ENCODE measurements around the gene PROC. TPM values are rescaled to one million over a fixed set of nuclear protein-coding genes. Genes with fewer than 3 reads are reported as not detected.

PROC gene
- total RNA-seq, 1 experiment from 2014 or later, result not detected

DNA sequence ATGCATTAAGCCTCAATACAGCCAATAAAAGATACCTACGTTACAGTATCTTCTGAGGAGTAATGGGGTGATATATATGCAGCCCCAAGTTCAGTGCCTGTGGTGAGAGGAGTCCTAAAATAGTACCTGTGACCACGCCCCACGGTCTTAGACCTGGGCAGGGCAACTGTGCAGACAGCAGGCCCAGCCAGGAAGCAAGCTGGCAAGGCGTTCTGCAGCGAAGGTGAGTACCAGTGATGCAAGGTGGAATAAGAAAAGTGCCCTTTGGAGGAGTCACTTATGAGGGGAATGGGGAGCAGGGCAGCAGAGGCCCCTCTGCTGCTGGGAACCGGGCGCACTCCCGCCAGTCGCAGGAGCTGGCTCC, 17.7 kb upstream of the PROC start:
- no peaks in the 10 kb centered on the region for H3K9me2 ChIP-seq (ENCODE audit: insufficient read depth)
- no TSS peak for BruUV-seq (replicated peaks)
- ATAC-seq (no peak), DNase-seq (ENCODE audit: low read depth, low spot score) (no peak)
- no peaks in the 10 kb centered on the region for H3K9me3 ChIP-seq (ENCODE audit: control insufficient read depth in 1 of 2, insufficient read depth in 1 of 2, low read depth in 1 of 2, low read length in 2 of 2)
- H3K79me2 ChIP-seq (ENCODE audit: insufficient read depth, low read length), result no peaks in the 10 kb centered on the region
- H3K4me3 ChIP-seq (replicated peaks in 1 of 2; ENCODE audit: low read depth in 1 of 2, low read length in 2 of 2), result no peak overlapping the region
- CTCF ChIA-PET, result interaction anchor here (1.5 kb wide), 1 partner anchor 203 kb away, joined by 5 read pairs; no protein-coding TSS in a partner anchor
- H3K27me3 ChIP-seq (ENCODE audit: insufficient read depth, low read length), result peaks cover 58% of the 10 kb centered on the region
- H3K36me3 ChIP-seq (ENCODE audit: control insufficient read depth in 1 of 2, insufficient read depth in 2 of 2, low read length in 2 of 2), result no peaks in the 10 kb centered on the region
- no peak overlapping the region for H3K27ac ChIP-seq (ENCODE audit: low read depth, low read length)
- no peak overlapping the region for H3K4me2 ChIP-seq (ENCODE audit: low read length)
- TF ChIP-seq ELF1 (IDR thresholded peaks at IDR 0.05; ENCODE audit: borderline replicate concordance, low read depth) (no peak), ZNF274 (IDR thresholded peaks at IDR 0.05; ENCODE audit: low read depth, low read length) (no peak), SRF (IDR thresholded peaks at IDR 0.05; ENCODE audit: low read depth) (no peak)
- intact Hi-C loops (cut with micrococcal nuclease), result no loop called here
- POLR2A ChIA-PET, result no interaction called here
- no peak overlapping the region for H3K9ac ChIP-seq (ENCODE audit: low read length)
- RAD21 ChIA-PET (ENCODE audit: low non-redundant PET in 1 of 2, low total read pairs in 2 of 2, uncharacterized antibody in 2 of 2, unreplicated experiment in 2 of 2), result no interaction called here
- no peak overlapping the region for H2AFZ ChIP-seq (ENCODE audit: low read depth, low read length, poor library complexity, severe bottlenecking)
- peaks cover 3% of the 10 kb centered on the region; the same call in 1 of the 2 replicates for H4K20me1 ChIP-seq (ENCODE audit: insufficient read depth)
- H3K4me1 ChIP-seq (ENCODE audit: control insufficient read depth in 1 of 2, insufficient read depth in 2 of 2, low read length in 2 of 2), result peaks cover 12 to 19% of the 10 kb centered on the region in 2 experiments; a peak in 3 of 4 replicates

DNA sequence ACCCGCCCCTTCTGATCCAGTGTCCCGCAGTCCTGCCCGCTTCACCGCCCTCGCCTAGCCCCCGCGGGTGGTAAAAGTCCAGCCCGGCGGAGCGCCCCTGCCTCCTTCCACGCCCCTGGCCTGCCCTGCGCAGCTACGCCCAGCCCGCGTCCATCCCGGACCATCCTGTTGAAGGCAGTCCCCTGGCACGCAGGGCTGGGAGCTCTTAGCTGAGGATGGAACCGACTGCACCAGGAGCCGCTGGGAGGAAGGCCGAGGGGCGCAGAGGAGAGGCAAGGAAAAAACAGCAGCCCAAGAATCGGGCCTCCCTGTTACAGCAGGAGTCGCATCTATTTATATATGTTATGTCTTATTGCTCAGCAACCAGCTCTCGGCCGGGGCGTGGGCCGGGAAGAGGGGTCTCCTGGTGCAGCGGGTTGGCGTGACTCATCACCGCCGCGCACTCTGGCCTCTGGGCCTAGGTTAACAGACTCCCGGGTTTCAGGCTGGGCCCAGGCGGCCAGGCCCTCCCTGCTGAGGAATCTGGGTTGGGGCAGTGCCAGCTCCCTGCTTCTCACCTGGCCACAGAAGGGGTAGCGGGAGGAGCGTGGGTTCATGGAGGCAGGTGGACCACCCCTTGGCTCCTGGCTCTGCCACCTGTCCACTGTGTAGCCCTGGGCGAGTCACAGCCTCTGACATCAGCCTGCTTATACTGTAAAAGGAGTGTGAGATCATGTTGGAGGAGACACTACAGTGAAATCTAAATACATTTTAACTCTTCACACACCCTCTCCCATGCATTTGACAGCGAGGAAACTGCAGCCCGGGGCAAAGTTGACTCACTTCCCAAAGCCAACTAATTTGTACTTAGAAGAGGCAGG, 17.1 kb upstream of the PROC start:
- Histone ChIP-seq H3K9me3 (ENCODE audit: control insufficient read depth in 1 of 2, insufficient read depth in 1 of 2, low read depth in 1 of 2, low read length in 2 of 2) (no peaks in the 10 kb centered on the region), H3K27me3 (ENCODE audit: insufficient read depth, low read length) (peaks cover 64% of the 10 kb centered on the region), H3K4me1 (ENCODE audit: control insufficient read depth in 1 of 2, insufficient read depth in 2 of 2, low read length in 2 of 2) (peaks cover 12 to 19% of the 10 kb centered on the region in 2 experiments; a peak in 3 of 4 replicates), H4K20me1 (ENCODE audit: insufficient read depth) (peaks cover 3% of the 10 kb centered on the region; the same call in 1 of the 2 replicates), H3K4me2 (ENCODE audit: low read length) (no peak overlapping the region), H3K36me3 (ENCODE audit: control insufficient read depth in 1 of 2, insufficient read depth in 2 of 2, low read length in 2 of 2) (no peaks in the 10 kb centered on the region), H3K27ac (ENCODE audit: low read depth, low read length) (no peak overlapping the region), H2AFZ (ENCODE audit: low read depth, low read length, poor library complexity, severe bottlenecking) (no peak overlapping the region), H3K4me3 (replicated peaks in 1 of 2; ENCODE audit: low read depth in 1 of 2, low read length in 2 of 2) (no peak overlapping the region), H3K9ac (ENCODE audit: low read length) (no peak overlapping the region), H3K9me2 (ENCODE audit: insufficient read depth) (no peaks in the 10 kb centered on the region), H3K79me2 (ENCODE audit: insufficient read depth, low read length) (no peaks in the 10 kb centered on the region)
- ChIA-PET RAD21 (ENCODE audit: low non-redundant PET in 1 of 2, low total read pairs in 2 of 2, uncharacterized antibody in 2 of 2, unreplicated experiment in 2 of 2) (no interaction called here), CTCF (no interaction called here), POLR2A (no interaction called here)
- no peak for ATAC-seq
- no TSS peak for BruUV-seq (replicated peaks)
- DNase-seq (ENCODE audit: low read depth, low spot score), result no peak
- intact Hi-C loops (cut with micrococcal nuclease), result no loop called here
- TF ChIP-seq SRF (IDR thresholded peaks at IDR 0.05; ENCODE audit: low read depth) (no peak), EGR1 (IDR thresholded peaks at IDR 0.05; ENCODE audit: low read depth) (no peak), JUND (IDR thresholded peaks at IDR 0.05) (no peak), ZFX (IDR thresholded peaks at IDR 0.05) (no peak), ELF1 (IDR thresholded peaks at IDR 0.05; ENCODE audit: borderline replicate concordance, low read depth) (no peak), POLR2AphosphoS5 (IDR thresholded peaks at IDR 0.05; ENCODE audit: low read depth, low read length) (no peak), SP1 (IDR thresholded peaks at IDR 0.05; ENCODE audit: low read depth) (no peak), TCF7L2 (IDR thresholded peaks at IDR 0.05; ENCODE audit: borderline replicate concordance, extremely low read depth, insufficient read depth, insufficient read length) (no peak)
- TF ChIP-seq, protein P1, sequence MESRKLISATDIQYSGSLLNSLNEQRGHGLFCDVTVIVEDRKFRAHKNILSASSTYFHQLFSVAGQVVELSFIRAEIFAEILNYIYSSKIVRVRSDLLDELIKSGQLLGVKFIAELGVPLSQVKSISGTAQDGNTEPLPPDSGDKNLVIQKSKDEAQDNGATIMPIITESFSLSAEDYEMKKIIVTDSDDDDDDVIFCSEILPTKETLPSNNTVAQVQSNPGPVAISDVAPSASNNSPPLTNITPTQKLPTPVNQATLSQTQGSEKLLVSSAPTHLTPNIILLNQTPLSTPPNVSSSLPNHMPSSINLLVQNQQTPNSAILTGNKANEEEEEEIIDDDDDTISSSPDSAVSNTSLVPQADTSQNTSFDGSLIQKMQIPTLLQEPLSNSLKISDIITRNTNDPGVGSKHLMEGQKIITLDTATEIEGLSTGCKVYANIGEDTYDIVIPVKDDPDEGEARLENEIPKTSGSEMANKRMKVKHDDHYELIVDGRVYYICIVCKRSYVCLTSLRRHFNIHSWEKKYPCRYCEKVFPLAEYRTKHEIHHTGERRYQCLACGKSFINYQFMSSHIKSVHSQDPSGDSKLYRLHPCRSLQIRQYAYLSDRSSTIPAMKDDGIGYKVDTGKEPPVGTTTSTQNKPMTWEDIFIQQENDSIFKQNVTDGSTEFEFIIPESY (IDR thresholded peaks at IDR 0.05; ENCODE audit: extremely low read depth, insufficient replicate concordance, low read length), result no peak
- TF ChIP-seq, protein P2, sequence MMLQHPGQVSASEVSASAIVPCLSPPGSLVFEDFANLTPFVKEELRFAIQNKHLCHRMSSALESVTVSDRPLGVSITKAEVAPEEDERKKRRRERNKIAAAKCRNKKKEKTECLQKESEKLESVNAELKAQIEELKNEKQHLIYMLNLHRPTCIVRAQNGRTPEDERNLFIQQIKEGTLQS (IDR thresholded peaks at IDR 0.05), result no peak
- TF ChIP-seq, protein P3, sequence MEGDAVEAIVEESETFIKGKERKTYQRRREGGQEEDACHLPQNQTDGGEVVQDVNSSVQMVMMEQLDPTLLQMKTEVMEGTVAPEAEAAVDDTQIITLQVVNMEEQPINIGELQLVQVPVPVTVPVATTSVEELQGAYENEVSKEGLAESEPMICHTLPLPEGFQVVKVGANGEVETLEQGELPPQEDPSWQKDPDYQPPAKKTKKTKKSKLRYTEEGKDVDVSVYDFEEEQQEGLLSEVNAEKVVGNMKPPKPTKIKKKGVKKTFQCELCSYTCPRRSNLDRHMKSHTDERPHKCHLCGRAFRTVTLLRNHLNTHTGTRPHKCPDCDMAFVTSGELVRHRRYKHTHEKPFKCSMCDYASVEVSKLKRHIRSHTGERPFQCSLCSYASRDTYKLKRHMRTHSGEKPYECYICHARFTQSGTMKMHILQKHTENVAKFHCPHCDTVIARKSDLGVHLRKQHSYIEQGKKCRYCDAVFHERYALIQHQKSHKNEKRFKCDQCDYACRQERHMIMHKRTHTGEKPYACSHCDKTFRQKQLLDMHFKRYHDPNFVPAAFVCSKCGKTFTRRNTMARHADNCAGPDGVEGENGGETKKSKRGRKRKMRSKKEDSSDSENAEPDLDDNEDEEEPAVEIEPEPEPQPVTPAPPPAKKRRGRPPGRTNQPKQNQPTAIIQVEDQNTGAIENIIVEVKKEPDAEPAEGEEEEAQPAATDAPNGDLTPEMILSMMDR (IDR thresholded peaks at IDR 0.05 in 2 of 3, conservative IDR thresholded peaks at IDR 0.05 in 1 of 3; ENCODE audit: borderline replicate concordance in 1 of 3, insufficient read depth in 1 of 3, low read depth in 2 of 3, low read length in 2 of 3), result no peak
- TF ChIP-seq, protein P4, sequence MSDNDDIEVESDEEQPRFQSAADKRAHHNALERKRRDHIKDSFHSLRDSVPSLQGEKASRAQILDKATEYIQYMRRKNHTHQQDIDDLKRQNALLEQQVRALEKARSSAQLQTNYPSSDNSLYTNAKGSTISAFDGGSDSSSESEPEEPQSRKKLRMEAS (IDR thresholded peaks at IDR 0.05), result no peak

All from HCT116 (cell line).